NCI-H526 (cell line): ENCODE data around the gene SIGLEC6.

ENCODE experiments used
- DNase-seq, 2 experiments: peaks; one replicate each; lab custom pipeline; 2025; lab: John Stamatoyannopoulos, UW

SIGLEC6 gene

GRCh38 chr19:51531349-51532315 lies at the start of gene SIGLEC6:
Gene SIGLEC6, minus strand, starts transcription at chr19:51531670. Its CDS starts 22 bp downstream, at chr19:51531648.
- no peak for DNase-seq

DNA sequence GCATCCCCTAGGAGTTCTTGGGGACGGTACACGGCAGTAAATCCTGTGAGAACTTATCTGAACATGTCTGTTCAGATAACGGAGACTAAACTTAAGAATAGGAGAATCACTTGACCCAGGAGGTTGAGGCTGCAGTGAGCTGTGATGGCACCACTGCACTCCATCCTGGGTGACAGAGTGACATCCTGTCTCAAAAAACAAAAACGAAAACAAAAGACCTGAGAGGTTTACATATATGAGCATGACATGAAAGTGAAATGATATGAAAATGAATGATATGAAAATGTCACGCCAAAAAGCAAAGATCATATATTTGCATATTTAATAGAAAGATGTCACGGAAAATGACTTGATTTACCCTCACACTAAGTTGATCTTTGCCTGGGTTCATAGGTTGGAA lies 45.4 kb upstream of the SIGLEC6 start:
- DNase-seq: no peak

GRCh38 chr19:51573331-51573730 lies 41.9 kb upstream of the SIGLEC6 start:
- DNase-seq: no peak

DNA sequence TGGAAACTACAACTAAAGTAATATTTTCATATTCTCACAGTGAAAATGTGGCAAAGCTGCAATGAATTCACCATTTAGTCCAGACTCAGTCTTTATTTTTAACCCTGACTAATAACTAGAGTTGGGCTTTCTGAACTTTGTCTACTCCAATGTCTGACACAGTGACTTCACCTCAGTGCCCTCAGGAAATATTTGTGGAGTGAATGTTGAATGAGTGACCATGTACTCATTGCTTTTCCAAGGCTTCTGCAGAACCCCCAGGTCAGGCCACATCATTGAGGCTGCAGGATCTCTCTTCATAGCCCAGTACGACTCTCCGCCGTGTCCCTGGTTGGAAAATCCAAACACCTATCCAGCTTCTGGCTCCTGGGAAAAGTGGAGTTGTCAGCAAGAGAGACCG lies 41.4 kb upstream of the SIGLEC6 start:
- DNase-seq: no peak

DNA sequence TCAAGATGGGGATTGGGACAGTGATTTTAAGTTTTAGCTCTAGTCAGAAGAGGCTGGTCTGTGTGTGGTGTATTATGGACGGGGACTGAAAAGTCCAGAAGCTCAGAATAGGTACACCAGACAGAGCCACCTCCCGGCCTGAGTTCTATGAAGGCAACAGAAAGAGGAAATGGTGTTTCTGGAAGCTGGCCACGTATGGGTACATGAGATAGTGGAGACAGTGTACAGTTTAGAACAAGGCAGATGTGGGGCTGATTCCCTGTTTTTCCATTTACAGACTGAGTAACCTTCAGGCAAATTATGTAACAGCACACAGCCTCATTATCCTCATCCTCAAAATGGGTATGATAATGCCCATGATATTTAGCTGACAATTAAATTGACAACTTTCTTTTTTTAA lies 40.9 kb upstream of the SIGLEC6 start:
- DNase-seq: no peak

DNA sequence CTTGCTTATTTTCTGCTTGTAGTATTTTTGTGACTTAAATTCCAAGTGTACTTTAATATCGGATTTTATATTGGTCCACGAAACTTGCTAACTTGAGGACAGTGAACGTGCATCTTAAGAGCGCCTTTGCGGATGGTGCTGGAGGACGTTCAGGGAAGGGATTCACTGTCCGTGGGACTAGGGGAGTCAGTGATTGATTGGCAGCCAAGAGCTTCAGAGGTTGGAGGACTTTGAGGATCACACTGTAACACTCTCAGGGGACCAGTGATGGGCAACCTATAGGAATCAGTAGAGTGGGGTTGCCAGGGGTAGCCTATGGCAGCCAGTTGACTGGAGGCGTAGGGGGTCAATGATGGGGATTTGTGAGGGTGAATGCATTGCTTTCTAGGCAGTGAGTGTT lies 40.1 kb upstream of the SIGLEC6 start:
- no peak for DNase-seq

DNA sequence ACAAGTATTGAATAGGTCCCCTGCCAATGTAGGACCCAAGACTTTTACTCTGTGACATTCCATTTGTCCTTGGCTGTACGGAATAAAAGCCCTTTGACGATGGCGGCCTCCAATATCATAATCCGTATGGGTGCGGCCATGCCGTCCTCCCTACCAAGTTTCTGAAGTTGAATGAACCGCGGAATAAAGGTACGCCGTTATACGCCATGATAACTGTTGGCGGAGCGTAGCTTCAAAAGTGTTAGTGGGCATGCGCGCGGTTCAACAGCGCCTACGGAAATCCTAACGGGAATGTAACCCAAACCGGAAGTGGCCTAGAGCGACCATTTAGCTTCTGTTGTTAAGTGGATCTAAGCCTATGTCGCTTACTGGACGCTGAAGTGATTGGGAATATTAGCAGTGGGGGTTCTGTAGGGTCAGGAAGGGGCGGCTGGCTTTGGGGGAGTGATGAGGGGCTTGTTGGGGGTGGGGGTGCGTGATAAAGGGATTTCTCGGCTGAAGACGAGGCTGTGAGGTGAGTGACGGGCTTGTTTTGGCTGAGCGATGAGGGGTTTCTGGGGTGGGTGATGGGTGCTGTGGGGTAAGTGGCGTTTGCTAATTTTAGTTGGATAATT lies 39.6 kb upstream of the SIGLEC6 start, which contains the start of gene ZNF175:
ZNF175 (plus strand) TSS at position 322 of the 614 bp plus-strand sequence. CDS start 2,047 bp downstream, outside the sequence.
- DNase-seq: peak; percentile 97 to 99

DNA sequence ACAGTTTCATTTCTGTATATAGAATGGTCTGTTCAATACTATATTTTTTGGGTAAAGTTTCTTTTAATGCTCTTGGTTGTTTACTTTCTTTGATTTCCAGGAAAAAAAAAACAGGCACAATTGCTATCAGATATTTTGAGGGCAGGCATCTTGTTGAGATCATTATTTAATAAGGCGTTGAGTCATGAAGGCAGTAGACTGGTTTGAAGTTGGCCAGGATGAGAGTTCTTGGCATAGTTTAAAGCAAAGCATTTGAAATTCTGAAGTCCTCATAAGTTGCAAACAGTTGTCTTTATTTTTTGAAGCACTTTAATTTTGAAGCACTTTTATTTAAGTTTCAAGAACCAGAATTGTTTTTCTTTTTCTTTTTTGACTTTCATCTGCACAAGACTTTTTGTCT lies 37.0 kb upstream of the SIGLEC6 start:
- no peak for DNase-seq

GRCh38 chr19:51567583-51567982 lies 36.1 kb upstream of the SIGLEC6 start:
- DNase-seq: no peak

DNA sequence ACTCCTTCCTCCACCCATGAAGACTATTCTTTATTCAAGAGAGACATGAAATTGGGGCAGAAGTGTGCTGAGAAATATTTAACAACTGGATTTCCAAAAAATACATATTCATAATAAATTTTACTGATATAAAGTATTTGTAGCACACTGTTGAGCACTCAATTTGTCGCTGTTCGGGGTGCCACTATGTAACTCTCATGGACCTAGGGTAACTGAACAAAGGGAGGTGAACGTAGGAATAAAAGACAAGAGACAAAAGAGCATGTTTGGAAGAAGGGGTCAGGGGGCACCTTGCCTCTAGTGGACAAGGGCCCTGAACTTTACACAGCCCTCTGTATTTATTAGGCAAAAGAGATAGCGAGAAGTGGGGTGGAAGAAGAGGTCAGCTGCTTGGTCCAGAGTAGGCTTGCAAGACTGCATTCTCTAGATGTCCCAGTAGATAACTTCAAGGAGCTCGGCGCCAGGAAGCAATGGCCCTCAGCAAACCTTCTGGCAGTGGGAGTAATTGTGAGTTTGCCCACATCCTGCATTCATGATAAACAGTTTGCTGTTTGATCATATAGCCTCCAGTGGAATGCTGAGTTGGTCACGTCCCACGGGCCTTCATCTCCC lies 35.1 kb upstream of the SIGLEC6 start:
- DNase-seq: no peak

- DNase-seq: no peak
Measured at GRCh38 chr19:51565583-51565982, 34.1 kb upstream of the SIGLEC6 start.

- DNase-seq: no peak
Measured at GRCh38 chr19:51564791-51565190, 33.3 kb upstream of the SIGLEC6 start.

DNA sequence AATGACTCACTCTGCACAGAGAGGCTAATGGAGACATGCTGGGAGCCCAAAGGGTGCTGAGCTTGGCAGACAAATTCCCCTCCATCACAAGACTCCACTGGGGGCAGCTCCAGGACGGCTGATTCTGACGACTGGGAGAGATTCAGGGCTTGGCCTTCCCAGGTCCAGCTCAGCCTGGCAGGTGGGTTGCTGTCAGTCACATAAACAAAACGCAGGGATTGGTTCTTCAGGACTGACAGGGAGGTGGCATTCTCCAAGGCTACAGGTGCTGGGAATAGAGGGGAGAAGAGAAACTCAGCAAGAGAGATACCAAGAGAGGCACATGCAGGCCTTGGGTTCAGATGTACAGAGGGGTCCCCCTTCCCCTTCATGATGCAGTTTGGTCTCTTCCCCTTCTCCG lies 28.9 kb upstream of the SIGLEC6 start:
- DNase-seq: no peak

GRCh38 chr19:51559240-51559639 lies 27.8 kb upstream of the SIGLEC6 start:
- no peak for DNase-seq

DNA sequence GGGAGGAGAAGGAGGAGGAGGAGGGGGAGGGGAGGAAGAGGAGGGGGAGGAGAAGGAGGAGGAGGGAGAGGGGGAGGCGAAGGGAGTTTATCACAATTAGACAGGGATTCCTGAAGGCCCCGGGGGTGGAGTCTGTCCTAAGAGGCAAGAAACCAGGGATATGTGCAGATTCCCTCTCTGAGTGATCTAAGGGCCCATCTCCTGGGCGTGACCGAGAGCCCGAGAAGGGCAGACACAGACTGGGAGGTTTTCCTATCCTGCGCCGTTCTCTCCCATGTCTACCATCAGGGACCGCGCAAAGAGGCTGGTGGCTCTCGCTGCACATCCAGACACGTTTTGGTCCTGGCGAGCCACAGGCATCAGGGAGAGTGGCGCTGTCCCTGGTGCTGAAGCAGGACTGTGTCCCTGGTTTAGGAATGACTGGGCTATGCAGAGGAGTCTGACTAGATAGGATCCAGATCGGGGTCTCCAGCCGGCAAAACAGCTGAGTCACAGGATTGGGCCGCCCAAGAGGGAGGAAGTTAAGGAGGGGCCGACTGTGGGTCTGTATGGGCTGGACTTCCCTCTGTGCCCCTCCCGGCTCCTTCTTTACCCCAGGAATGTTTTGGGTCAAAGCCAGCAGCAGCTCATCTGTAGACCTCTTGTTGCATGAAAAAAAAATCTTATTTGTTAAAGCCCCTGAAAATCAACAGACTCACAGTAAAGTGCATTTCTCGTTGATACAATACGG lies 21.7 kb upstream of the SIGLEC6 start:
- DNase-seq: peak in 1 of 2 experiments; percentile 22

DNA sequence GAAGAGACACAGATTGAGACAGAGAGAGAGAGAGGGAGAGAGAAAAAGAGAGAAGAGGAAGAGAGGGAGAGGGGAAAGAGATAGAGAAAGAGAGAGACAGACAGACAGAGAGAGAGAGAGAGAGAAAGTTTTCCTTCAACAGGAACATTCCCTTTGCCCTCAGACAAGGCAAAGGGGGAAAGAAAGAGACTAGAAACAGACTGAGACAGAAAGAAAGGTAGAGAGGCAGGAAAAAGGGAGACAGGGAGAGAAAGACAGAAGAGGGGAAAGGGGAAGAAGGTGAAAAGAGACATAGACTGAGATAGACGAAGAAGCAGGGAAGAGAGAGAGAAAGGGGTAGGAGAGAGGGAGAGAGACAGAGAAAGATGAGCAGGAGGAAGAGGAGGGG lies 21.1 kb upstream of the SIGLEC6 start:
- no peak for DNase-seq

GRCh38 chr19:51551673-51552432 lies 20.4 kb upstream of the SIGLEC6 start:
- no peak for DNase-seq

DNA sequence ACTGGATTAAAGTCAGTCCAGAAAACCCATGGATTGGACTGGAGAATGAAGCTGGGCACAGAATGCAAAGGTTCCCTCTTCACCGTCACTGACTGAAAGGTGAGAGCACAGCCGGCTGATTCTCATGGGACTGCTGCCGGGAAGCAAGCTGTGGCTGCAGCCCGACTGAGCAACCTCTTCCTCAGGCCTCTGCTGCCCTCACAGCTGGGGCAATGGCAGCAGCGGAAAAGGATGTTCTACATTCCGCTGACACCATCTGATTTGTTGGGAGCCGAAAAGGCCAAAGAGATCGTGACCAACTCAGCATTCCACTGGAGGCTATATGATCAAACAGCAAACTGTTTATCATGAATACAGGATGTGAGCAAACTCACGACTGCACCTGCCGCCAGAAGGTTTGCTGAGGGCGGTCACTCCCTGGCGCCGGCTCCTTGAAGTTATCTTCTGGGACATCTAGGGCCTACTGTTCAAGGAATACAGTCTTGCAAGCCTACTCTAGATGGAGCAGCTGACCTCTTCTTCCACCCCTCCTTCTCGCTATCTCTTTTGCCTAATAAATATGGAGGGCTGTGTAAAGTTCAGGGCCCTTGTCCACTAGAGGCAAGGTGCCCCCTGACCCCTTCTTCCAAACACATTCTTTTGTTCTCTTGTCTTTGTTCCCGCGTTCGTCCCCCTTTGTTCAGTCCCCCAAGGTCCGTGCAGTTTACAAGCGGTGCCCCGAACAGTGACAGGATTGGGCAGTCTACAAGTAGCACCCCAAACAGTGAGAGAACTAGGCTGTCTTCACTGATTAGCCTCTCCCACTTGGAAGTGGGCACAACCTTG lies 19.6 kb upstream of the SIGLEC6 start:
- peak in 1 of 2 experiments; percentile 23 for DNase-seq

DNA sequence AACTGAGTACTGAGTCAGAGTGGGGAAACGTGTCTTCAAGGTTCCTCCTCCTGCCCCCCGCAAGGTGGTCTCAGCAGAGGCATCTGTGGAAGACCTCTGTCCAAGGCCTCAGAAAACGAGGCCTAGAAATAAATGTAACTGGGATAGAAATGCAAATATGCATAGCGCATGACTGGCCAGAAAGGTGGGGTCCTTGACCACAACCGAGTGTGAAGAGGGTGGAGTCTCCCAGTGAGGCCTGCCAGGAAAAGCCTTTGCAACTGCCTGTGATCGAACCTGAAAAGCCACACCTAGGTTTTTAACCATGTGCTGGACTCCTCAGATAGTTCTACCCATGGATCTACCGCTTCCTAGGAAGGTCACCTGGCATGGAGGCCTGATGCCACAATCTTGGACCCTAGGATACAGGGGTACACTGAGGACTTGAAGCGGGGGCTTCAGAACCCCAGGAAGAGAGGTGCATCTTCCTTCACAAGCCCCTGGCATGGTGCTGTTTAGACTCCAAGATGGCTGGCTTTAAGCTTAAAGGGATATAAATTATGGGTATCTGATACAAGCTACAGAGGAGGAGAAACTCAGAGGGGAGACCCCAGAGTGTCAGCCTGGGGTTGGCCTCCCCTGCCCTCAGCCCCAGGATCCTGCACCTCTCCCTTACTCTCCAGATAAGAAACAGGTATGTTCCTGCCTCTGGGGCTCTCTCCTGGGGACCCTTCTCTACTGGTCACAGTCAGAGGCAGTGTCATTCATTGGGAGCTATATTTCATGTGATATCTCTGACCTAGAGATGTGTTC lies 18.3 kb upstream of the SIGLEC6 start:
- peak in 1 of 2 experiments; percentile 38 for DNase-seq
